Prostate gland (tissue), 2 donors: ENCODE results near the gene CBLL1. TPM values are rescaled to one million over a fixed set of nuclear protein-coding genes. Genes with fewer than 3 reads are reported as not detected.

Experiments used
- DNase-seq: peaks from one replicate; pipeline ENCODE4 v3.0.0-alpha.2; 2019; ENCODE audit warnings: low spot score
- H3K27ac ChIP-seq, 2 donors: fragments of 200-600 bp; sonication (generic); 2 replicates each; pipeline ENCODE4 v1.5.1; 2017 to 2019
- H3K27me3 ChIP-seq: fragments of 200-600 bp; sonication (generic); replicated peaks from 2 replicates; pipeline ENCODE4 v1.5.1; 2019; ENCODE audit not compliant: insufficient read depth
- H3K36me3 ChIP-seq, 2 donors: fragments of 200-600 bp; sonication (generic); 1 replicate in 1 of 2; 2 replicates in 1 of 2; pipeline versions ENCODE4 v1.5.1 to v1.8.1; 2017 to 2019
- H3K4me1 ChIP-seq: fragments of 200-600 bp; sonication (generic); replicated peaks from 2 replicates; pipeline ENCODE4 v1.5.1; 2019
- H3K4me3 ChIP-seq, 2 donors: fragments of 200-600 bp; sonication (generic); 2 replicates each; pipeline ENCODE4 v1.5.1; 2017 to 2019
- H3K9me3 ChIP-seq: fragments of 200-600 bp; sonication (generic); 2 replicates; pipeline ENCODE4 v1.5.1; 2017
- POLR2A ChIP-seq: fragments of 450-650 bp; IDR thresholded peaks from one replicate; pipeline ENCODE4 v1.6.1; 2016; ENCODE audit warnings: antibody characterized with exemption, mild to moderate bottlenecking
- POLR2AphosphoS5 ChIP-seq: sonication (generic); formaldehyde crosslinking; IDR thresholded peaks from one replicate; pipeline ENCODE4 v1.6.1; 2017; ENCODE audit warnings: antibody characterized with exemption
- WGBS: methylation state at CpG from one replicate; pipeline ENCODE4 v1.1.5; 2018; 5-methylcytosine and 5-hydroxymethylcytosine counted together
- intact Hi-C: fragments of 100-400 bp; cut with DNase I; formaldehyde crosslinking; loops from one replicate; pipeline ENCODE4 v1.14.2; 2022
- total RNA-seq, 2 donors: library from RNA; depleted of rRNA; stranded (reverse); fragments of >200 nt; gene quantifications; one replicate each; pipeline ENCODE4 v1.1.0, GENCODE V29; 2016
- TF ChIP-seq, protein P1 (sequence below), 4 experiments: fragments of 200-600 bp in 2 of 4; fragments of 450-650 bp in 2 of 4; sonication (generic) in 2 of 4; IDR thresholded peaks; 1 replicate in 3 of 4; 2 replicates in 1 of 4; pipeline ENCODE4 v1.5.1; 2016 to 2019; ENCODE audit warnings: antibody characterized with exemption in 4 of 4, mild to moderate bottlenecking in 2 of 4, moderate library complexity in 2 of 4

Gene CBLL1
- total RNA-seq, 2 donors from 2014 or later, result 35.3 to 49.2 TPM

DNA sequence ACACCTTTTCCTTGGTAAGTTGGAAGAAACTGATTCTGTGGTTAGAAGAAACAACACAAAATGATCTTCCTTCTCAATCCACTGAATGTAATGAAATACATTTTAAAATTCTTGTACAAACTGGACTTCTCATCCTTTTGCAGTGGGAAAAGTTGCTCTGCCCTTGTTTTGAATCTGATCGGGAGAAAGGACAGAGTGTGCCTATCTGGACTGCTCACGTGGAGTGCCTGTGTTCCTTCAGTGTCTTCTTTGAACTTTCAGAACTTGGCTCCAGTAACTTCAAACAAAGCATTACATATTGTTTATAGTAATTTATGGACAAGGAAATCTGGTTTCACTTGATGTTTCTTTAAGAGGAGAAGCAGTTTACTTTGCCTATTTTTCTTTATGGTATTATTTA, 42.0 kb downstream of the CBLL1 start:
- Histone ChIP-seq H3K4me1 (peaks cover 13% of the 10 kb centered on the region), H3K36me3 (no peaks in the 10 kb centered on the region), H3K9me3 (no peaks in the 10 kb centered on the region), H3K4me3 (no peak overlapping the region), H3K27ac (peak overlapping the region; percentile 74 to 91), H3K27me3 (no peaks in the 10 kb centered on the region)
- peak; percentile 78 for DNase-seq
- TF ChIP-seq POLR2A, result no peak
- peak; percentile 94 for TF ChIP-seq POLR2AphosphoS5
- 2% methylated on average over 2 of the region's 2 CpGs for WGBS
- intact Hi-C loops, result loop anchor here (2.0 kb wide), 1 partner anchor 27 kb away; no protein-coding TSS in a partner anchor

DNA sequence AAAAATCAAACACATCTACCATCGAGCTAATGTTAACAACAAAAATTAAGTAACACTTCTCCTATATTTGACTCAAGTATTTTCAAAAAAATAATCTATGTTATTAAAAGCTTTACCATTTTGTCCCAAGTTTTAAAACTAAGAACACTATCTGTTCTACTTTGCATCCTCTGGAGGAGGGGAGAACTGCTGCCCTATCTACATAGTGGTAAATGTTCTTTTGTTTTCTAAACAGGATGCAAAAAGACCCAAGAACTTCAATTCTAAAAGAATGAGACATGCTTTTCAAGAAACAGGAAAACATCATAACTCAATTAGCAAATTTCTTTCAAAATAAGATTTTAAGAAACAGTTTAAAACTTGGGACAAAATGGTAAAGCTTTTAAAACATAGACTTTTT, 44.3 kb downstream of the CBLL1 start:
- WGBS, result 62% methylated on average over 1 of the region's 1 CpG
- intact Hi-C loops, result no loop called here
- no peaks in the 10 kb centered on the region for H3K9me3 ChIP-seq
- DNase-seq, result no peak
- no peak overlapping the region for H3K4me3 ChIP-seq
- H3K4me1 ChIP-seq, result peaks cover 13% of the 10 kb centered on the region
- TF ChIP-seq POLR2A (no peak), POLR2AphosphoS5 (no peak)
- TF ChIP-seq, protein P1, sequence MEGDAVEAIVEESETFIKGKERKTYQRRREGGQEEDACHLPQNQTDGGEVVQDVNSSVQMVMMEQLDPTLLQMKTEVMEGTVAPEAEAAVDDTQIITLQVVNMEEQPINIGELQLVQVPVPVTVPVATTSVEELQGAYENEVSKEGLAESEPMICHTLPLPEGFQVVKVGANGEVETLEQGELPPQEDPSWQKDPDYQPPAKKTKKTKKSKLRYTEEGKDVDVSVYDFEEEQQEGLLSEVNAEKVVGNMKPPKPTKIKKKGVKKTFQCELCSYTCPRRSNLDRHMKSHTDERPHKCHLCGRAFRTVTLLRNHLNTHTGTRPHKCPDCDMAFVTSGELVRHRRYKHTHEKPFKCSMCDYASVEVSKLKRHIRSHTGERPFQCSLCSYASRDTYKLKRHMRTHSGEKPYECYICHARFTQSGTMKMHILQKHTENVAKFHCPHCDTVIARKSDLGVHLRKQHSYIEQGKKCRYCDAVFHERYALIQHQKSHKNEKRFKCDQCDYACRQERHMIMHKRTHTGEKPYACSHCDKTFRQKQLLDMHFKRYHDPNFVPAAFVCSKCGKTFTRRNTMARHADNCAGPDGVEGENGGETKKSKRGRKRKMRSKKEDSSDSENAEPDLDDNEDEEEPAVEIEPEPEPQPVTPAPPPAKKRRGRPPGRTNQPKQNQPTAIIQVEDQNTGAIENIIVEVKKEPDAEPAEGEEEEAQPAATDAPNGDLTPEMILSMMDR (IDR thresholded peaks at IDR 0.05), result no peak
- H3K27me3 ChIP-seq, result no peaks in the 10 kb centered on the region
- no peaks in the 10 kb centered on the region for H3K36me3 ChIP-seq
- H3K27ac ChIP-seq, result peak overlapping the region in 1 of 2 donors; percentile 91

DNA sequence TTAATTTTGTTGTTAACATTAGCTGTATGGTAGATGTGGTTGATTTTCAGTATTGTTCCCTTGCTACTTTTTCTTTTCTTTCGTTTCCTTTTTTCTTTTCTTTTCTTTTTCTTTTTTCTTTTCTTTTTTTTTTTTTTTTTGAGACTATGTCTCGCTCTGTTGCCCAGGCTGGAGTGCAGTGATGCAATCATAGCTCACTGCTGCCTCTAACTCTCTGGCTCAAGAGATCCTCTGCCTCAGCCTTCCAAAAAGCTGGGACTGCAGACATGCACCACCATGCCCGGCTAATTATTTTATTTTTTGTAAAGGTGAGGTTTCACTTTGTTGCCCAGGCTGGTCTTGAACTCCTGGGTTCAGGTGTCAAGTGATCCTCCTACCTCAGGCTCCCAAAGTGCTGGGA, 44.7 kb downstream of the CBLL1 start:
- intact Hi-C loops, result no loop called here
- H3K9me3 ChIP-seq, result no peaks in the 10 kb centered on the region
- no peaks in the 10 kb centered on the region for H3K27me3 ChIP-seq
- no peak overlapping the region for H3K27ac ChIP-seq
- TF ChIP-seq POLR2AphosphoS5, result no peak
- no peak for TF ChIP-seq POLR2A
- TF ChIP-seq, protein P1 (IDR thresholded peaks at IDR 0.05), result no peak
- H3K4me1 ChIP-seq, result peaks cover 13% of the 10 kb centered on the region
- H3K4me3 ChIP-seq, result no peak overlapping the region
- H3K36me3 ChIP-seq, result no peaks in the 10 kb centered on the region
- DNase-seq, result no peak
- 91% methylated on average over 3 of the region's 3 CpGs for WGBS

DNA sequence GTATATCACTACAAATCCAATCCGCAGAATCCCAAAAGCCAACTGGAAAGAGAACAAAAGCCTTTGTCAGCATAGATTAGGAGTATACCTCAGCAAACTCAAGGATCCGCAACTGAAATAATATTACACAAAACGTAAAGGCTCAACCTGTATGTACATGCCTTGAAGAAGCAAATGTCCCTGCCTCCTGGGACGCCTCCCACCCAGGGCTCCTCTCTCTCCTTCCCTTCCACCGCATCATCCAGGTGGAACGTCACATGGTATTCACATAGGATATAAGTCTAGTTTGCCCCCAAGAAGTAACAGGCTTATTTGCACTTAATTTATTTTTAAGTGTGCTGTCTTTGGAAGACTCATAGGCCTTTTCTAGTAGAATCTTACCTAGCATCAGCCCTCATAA, 45.7 kb downstream of the CBLL1 start:
- DNase-seq, result no peak
- intact Hi-C loops, result no loop called here

DNA sequence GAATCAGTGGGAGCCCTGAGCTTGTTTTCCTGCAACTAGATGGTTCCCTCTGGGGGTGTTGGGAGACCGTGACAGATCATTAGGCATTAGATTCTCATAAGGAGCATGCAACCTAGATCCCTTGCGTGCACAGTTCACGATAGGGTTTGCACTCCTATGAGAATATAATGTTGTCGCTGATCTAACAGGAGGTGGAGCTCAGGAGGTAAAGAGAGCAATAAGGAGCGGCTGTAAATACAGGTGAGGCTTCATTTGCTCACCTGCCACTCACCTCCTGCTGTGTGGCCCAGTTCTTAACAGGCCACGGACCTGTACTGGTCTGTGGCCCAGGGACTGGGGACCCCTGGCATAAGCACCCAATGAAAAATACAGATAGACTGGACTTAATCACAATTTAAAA, 48.4 kb downstream of the CBLL1 start:
- Histone ChIP-seq H3K27ac (no peak overlapping the region), H3K4me3 (no peak overlapping the region), H3K36me3 (no peaks in the 10 kb centered on the region), H3K4me1 (no peaks in the 10 kb centered on the region), H3K9me3 (no peaks in the 10 kb centered on the region), H3K27me3 (no peaks in the 10 kb centered on the region)
- TF ChIP-seq POLR2A (no peak), POLR2AphosphoS5 (no peak)
- TF ChIP-seq, protein P1 (IDR thresholded peaks at IDR 0.05), result no peak
- no peak for DNase-seq
- WGBS, result 86% methylated on average over 6 of the region's 6 CpGs
- intact Hi-C loops, result no loop called here

More for the DNA sequence above, 45.7 kb downstream of the CBLL1 start:
- no peaks in the 10 kb centered on the region for H3K9me3 ChIP-seq
- TF ChIP-seq, protein P1 (IDR thresholded peaks at IDR 0.05), result no peak
- TF ChIP-seq POLR2AphosphoS5, result no peak
- H3K4me3 ChIP-seq, result no peak overlapping the region
- no peaks in the 10 kb centered on the region for H3K27me3 ChIP-seq
- WGBS, result 70% methylated on average over 6 of the region's 6 CpGs
- H3K27ac ChIP-seq, result no peak overlapping the region
- H3K4me1 ChIP-seq, result peaks cover 12% of the 10 kb centered on the region
- H3K36me3 ChIP-seq, result no peaks in the 10 kb centered on the region
